K562 (cell line): ENCODE measurements around the gene FAM98C. TPM values are rescaled to one million over a fixed set of nuclear protein-coding genes. Genes with fewer than 3 reads are reported as not detected.

Experiments
- BHLHE40 ChIP-seq: IDR thresholded peaks from 2 replicates; pipeline ENCODE4 v1.6.1; 2011; ENCODE audit warnings: low read length, improper control_type of control experiment
- CBX1 ChIP-seq: sonication (generic); IDR thresholded peaks from 2 replicates; pipeline ENCODE4 v1.6.1; 2016; ENCODE audit warnings: antibody characterized with exemption, low read depth, mild to moderate bottlenecking
- CEBPB ChIP-seq: fragments of 450-650 bp; IDR thresholded peaks from 2 replicates; pipeline ENCODE4 v1.6.1; 2016; ENCODE audit warnings: missing genetic modification characterization, missing compliant biosample characterization
- FOXJ3 ChIP-seq: sonication (generic); formaldehyde crosslinking; IDR thresholded peaks from 2 replicates; pipeline ENCODE4 v1.4.0; 2020; ENCODE audit warnings: mild to moderate bottlenecking, missing genetic modification reagents
- HBP1 ChIP-seq: fragments of 450-650 bp; formaldehyde crosslinking; IDR thresholded peaks from 2 replicates; pipeline ENCODE4 v1.4.0; 2022; ENCODE audit warnings: missing genetic modification characterization
- HDAC8 ChIP-seq: fragments of 450-650 bp; IDR thresholded peaks from 2 replicates; pipeline ENCODE4 v1.6.1; 2016; ENCODE audit warnings: mild to moderate bottlenecking, missing genetic modification characterization, moderate library complexity, missing compliant biosample characterization
- MAFK ChIP-seq: IDR thresholded peaks from 2 replicates; pipeline ENCODE4 v1.6.1; 2011; ENCODE audit warnings: low read length, improper control_type of control experiment
- NCOA6 ChIP-seq: fragments of 450-650 bp; IDR thresholded peaks from 2 replicates; pipeline ENCODE4 v1.6.1; 2017; ENCODE audit warnings: mild to moderate bottlenecking
- NR4A1 ChIP-seq, 2 experiments: fragments of 250-450 bp in 1 of 2; fragments of 450-650 bp in 1 of 2; sonication (Bioruptor Pico) in 1 of 2; IDR thresholded peaks; 2 replicates each; pipeline versions ENCODE4 v1.4.0 to v1.6.1; 2016 to 2020; ENCODE audit warnings: mild to moderate bottlenecking in 2 of 2, missing compliant biosample characterization in 1 of 2, missing genetic modification characterization in 1 of 2, moderate library complexity in 1 of 2
- POLR2G ChIP-seq: fragments of 200-400 bp; formaldehyde crosslinking; IDR thresholded peaks from 2 replicates; pipeline ENCODE4 v1.6.1; 2017; ENCODE audit warnings: low read depth, mild to moderate bottlenecking, antibody characterized with exemption, low read length, moderate library complexity
- PREB ChIP-seq: sonication (generic); formaldehyde crosslinking; IDR thresholded peaks from 2 replicates; pipeline ENCODE4 v1.8.1; 2023; ENCODE audit warnings: mild to moderate bottlenecking, missing genetic modification reagents
- RBM25 ChIP-seq: fragments of 200-400 bp; formaldehyde crosslinking; IDR thresholded peaks from 2 replicates; pipeline ENCODE4 v1.6.1; 2018; ENCODE audit warnings: low read length, low read depth, moderate library complexity; ENCODE audit not compliant: severe bottlenecking
- SFPQ ChIP-seq: fragments of 200-400 bp; formaldehyde crosslinking; IDR thresholded peaks from 2 replicates; pipeline ENCODE4 v1.6.1; 2017; ENCODE audit warnings: mild to moderate bottlenecking, low read depth, low read length, moderate library complexity
- SMAD3 ChIP-seq: fragments of 450-650 bp; formaldehyde crosslinking; conservative IDR thresholded peaks from 2 replicates; pipeline ENCODE4 v1.4.0; 2020; ENCODE audit warnings: mild to moderate bottlenecking
- USF1 ChIP-seq: sonication (generic); formaldehyde crosslinking; IDR thresholded peaks from 2 replicates; pipeline ENCODE4 v1.9.0; 2022; ENCODE audit warnings: mild to moderate bottlenecking, missing genetic modification reagents
- XRCC3 ChIP-seq: fragments of 450-650 bp; IDR thresholded peaks from 2 replicates; pipeline ENCODE4 v1.6.1; 2017; ENCODE audit warnings: mild to moderate bottlenecking, moderate library complexity
- XRCC4 ChIP-seq: IDR thresholded peaks from one replicate; pipeline ENCODE4 v1.6.1; 2011; ENCODE audit not compliant: insufficient read depth, insufficient read length; ENCODE audit errors: extremely low read depth
- ZEB2 ChIP-seq: fragments of 450-650 bp; IDR thresholded peaks from 2 replicates; pipeline ENCODE4 v1.6.1; 2016
- ZFP30 ChIP-seq: fragments of 250-450 bp; sonication (Bioruptor Pico); IDR thresholded peaks from 2 replicates; pipeline ENCODE4 v1.8.0; 2022; ENCODE audit warnings: moderate library complexity, mild to moderate bottlenecking, inconsistent platforms, borderline replicate concordance
- ZNF263 ChIP-seq: sonication (generic); formaldehyde crosslinking; IDR thresholded peaks from 2 replicates; pipeline ENCODE4 v1.8.0; 2022; ENCODE audit warnings: mild to moderate bottlenecking, missing genetic modification reagents, borderline replicate concordance
- ZNF639 ChIP-seq, 2 experiments: fragments of 200-800 bp in 1 of 2; sonication (Bioruptor generic) in 1 of 2; sonication (generic) in 1 of 2; formaldehyde crosslinking in 1 of 2; IDR thresholded peaks in 1 of 2; conservative IDR thresholded peaks in 1 of 2; 2 replicates each; pipeline versions ENCODE4 v1.5.0 to v1.6.1; 2016 to 2020; ENCODE audit warnings: missing compliant biosample characterization in 1 of 2, missing genetic modification characterization in 1 of 2, missing genetic modification reagents in 1 of 2
- ZNF707 ChIP-seq: fragments of 250-450 bp; sonication (Bioruptor Pico); conservative IDR thresholded peaks from 2 replicates; pipeline ENCODE4 v1.8.0; 2022; ENCODE audit warnings: inconsistent platforms, mild to moderate bottlenecking, moderate library complexity
- polyA plus RNA-seq, 8 experiments: library from polyadenylated mRNA; depleted of rRNA in 4 of 8; stranded (reverse) in 5 of 8; unstranded in 3 of 8; fragments of >200 nt; fragmentation: Nextera tagmentation in 2 of 8; fragmentation: Illumina TruSeq in 1 of 8; extraction: Ambion mirVana in 2 of 8; extraction: Trizol in 1 of 8; gene quantifications; 2 replicates each; pipeline versions ENCODE4 v1.2.1 to v1.2.3, GENCODE V29; 2011 to 2014; ENCODE audit warnings: inconsistent platforms in 1 of 8, missing spikeins in 1 of 8
- total RNA-seq, 7 experiments: library from RNA; depleted of rRNA in 6 of 7; stranded (reverse); fragments of >200 nt in 6 of 7; fragmentation: Illumina TruSeq in 2 of 7; extraction: Trizol in 2 of 7; gene quantifications; 2 replicates each; pipeline versions ENCODE4 v1.2.1 to v1.2.3, GENCODE V29; 2011 to 2021; ENCODE audit warnings: low replicate concordance in 1 of 7

FAM98C gene
- total and polyA plus RNA-seq, 9 of the 15 experiments (the other 6 are each of a cell fraction or from before 2014, with no cell fraction given): 1.7 to 43.8 (median 13.7) TPM

- TF ChIP-seq NR4A1 (CRISPR knock-in tag; IDR thresholded peaks at IDR 0.05) (no peak), NR4A1 (tag; IDR thresholded peaks at IDR 0.05) (no peak), MAFK (no peak), ZNF639 (CRISPR knock-in tag; conservative IDR thresholded peaks at IDR 0.05 in 1 of 2, IDR thresholded peaks at IDR 0.05 in 1 of 2) (no peak), CBX1 (peak; percentile 84; the same call in 1 of the 2 replicates), USF1 (CRISPR knock-in tag) (0 out of 2 replicates have a peak, but pooled peaks have one; percentile 12), SMAD3 (CRISPR knock-in tag) (no peak), POLR2G (peak; percentile 60), XRCC3 (no peak), ZNF707 (no peak), ZNF263 (no peak), RBM25 (peak; percentile 82), HBP1 (CRISPR knock-in tag) (no peak), SFPQ (no peak), FOXJ3 (CRISPR knock-in tag) (no peak), NCOA6 (no peak), ZEB2 (peak; percentile 74), HDAC8 (tag) (no peak), PREB (no peak), CEBPB (no peak), ZFP30 (CRISPR knock-in tag) (no peak), XRCC4 (no peak), BHLHE40 (0 out of 2 replicates have a peak, but pooled peaks have one; percentile 7)
Measured at GRCh38 chr19:38433268-38433733, 30.4 kb downstream of the FAM98C start, which contains the start of gene RYR1 (continued).
